ENCODE results near the gene ABHD15. TPM values are rescaled to one million over a fixed set of nuclear protein-coding genes. Genes with fewer than 3 reads are reported as not detected.
A peak's percentile ranks its signal among the peaks of the same experiment; 100 is the strongest.

ABHD15 gene
- total RNA-seq, 1 experiment from 2014 or later = 12.9 TPM

GRCh38 chr17:29557739-29558116 lies 9.1 kb downstream of the ABHD15 start:
- POLR2A ChIA-PET (ENCODE audit: unreplicated experiment) = interaction anchor here (0.6 kb wide), 1 partner anchor 263 kb away, joined by 3 read pairs; the partner anchor contains the start of gene NUFIP2
- TF ChIP-seq, protein P1, sequence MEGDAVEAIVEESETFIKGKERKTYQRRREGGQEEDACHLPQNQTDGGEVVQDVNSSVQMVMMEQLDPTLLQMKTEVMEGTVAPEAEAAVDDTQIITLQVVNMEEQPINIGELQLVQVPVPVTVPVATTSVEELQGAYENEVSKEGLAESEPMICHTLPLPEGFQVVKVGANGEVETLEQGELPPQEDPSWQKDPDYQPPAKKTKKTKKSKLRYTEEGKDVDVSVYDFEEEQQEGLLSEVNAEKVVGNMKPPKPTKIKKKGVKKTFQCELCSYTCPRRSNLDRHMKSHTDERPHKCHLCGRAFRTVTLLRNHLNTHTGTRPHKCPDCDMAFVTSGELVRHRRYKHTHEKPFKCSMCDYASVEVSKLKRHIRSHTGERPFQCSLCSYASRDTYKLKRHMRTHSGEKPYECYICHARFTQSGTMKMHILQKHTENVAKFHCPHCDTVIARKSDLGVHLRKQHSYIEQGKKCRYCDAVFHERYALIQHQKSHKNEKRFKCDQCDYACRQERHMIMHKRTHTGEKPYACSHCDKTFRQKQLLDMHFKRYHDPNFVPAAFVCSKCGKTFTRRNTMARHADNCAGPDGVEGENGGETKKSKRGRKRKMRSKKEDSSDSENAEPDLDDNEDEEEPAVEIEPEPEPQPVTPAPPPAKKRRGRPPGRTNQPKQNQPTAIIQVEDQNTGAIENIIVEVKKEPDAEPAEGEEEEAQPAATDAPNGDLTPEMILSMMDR (conservative IDR thresholded peaks at IDR 0.05) = no peak
- Histone ChIP-seq H3K27me3 (ENCODE audit: insufficient read depth, low read depth) (no peaks in the 10 kb centered on the region), H4K20me1 (ENCODE audit: insufficient read depth) (0 out of 2 replicates have a peak, but pooled peaks cover 4% of the 10 kb centered on the region), H3K27ac (no peak overlapping the region), H3K9me2 (ENCODE audit: insufficient read depth) (no peaks in the 10 kb centered on the region), H2AFZ (no peak overlapping the region), H3K36me3 (ENCODE audit: low read depth) (no peaks in the 10 kb centered on the region; the same call in 1 of the 2 replicates), H3K4me2 (no peak overlapping the region), H3K4me1 (replicated peaks; ENCODE audit: insufficient read depth) (peaks cover 14% of the 10 kb centered on the region), H3K9me3 (ENCODE audit: insufficient read depth, low read depth) (no peaks in the 10 kb centered on the region), H3K79me2 (ENCODE audit: low read depth) (no peaks in the 10 kb centered on the region), H3K4me3 (no peak overlapping the region), H3F3A (ENCODE audit: insufficient read depth, low read depth) (peaks cover 22% of the 10 kb centered on the region; the same call in 1 of the 2 replicates)
- CTCF ChIA-PET = no interaction called here
- no TSS peak for BruUV-seq (replicated peaks)
- intact Hi-C loops (cut with micrococcal nuclease; ENCODE audit: unreplicated experiment) = no loop called here
- no peak for DNase-seq

- CTCF ChIA-PET = no interaction called here
- H3K4me1 ChIP-seq (replicated peaks; ENCODE audit: insufficient read depth) = peaks cover 14% of the 10 kb centered on the region
- no TSS peak for BruUV-seq (replicated peaks)
- POLR2A ChIA-PET (ENCODE audit: unreplicated experiment) = interaction anchor here (0.6 kb wide), 1 partner anchor 263 kb away, joined by 3 read pairs; the partner anchor contains the start of gene NUFIP2
- H3K36me3 ChIP-seq (ENCODE audit: low read depth) = no peaks in the 10 kb centered on the region
- no peaks in the 10 kb centered on the region for H3K9me2 ChIP-seq (ENCODE audit: insufficient read depth)
- intact Hi-C loops (cut with micrococcal nuclease; ENCODE audit: unreplicated experiment) = no loop called here
- 0 out of 2 replicates have a peak, but pooled peaks cover 4% of the 10 kb centered on the region for H4K20me1 ChIP-seq (ENCODE audit: insufficient read depth)
- H3K9me3 ChIP-seq (ENCODE audit: insufficient read depth, low read depth) = no peaks in the 10 kb centered on the region
- H3K4me2 ChIP-seq = no peak overlapping the region
- TF ChIP-seq EZH2 (IDR thresholded peaks at IDR 0.05; ENCODE audit: low read depth) = no peak
- TF ChIP-seq, protein P1 (conservative IDR thresholded peaks at IDR 0.05) = no peak
- H2AFZ ChIP-seq = no peak overlapping the region
- H3K27ac ChIP-seq = no peak overlapping the region
- H3K27me3 ChIP-seq (ENCODE audit: insufficient read depth, low read depth) = no peaks in the 10 kb centered on the region
- H3K79me2 ChIP-seq (ENCODE audit: low read depth) = no peaks in the 10 kb centered on the region
- peaks cover 22% of the 10 kb centered on the region; the same call in 1 of the 2 replicates for H3F3A ChIP-seq (ENCODE audit: insufficient read depth, low read depth)
- H3K4me3 ChIP-seq = no peak overlapping the region
- peak in 1 of 2 experiments; percentile 52 for DNase-seq
These were observed 9.6 kb downstream of the ABHD15 start for GRCh38 chr17:29557085-29557738.

- Histone ChIP-seq H3K27me3 (ENCODE audit: insufficient read depth, low read depth) (no peaks in the 10 kb centered on the region), H3K9me3 (ENCODE audit: insufficient read depth, low read depth) (no peaks in the 10 kb centered on the region), H4K20me1 (ENCODE audit: insufficient read depth) (0 out of 2 replicates have a peak, but pooled peaks cover 4% of the 10 kb centered on the region), H3K4me2 (no peak overlapping the region), H3K4me1 (replicated peaks; ENCODE audit: insufficient read depth) (peaks cover 14% of the 10 kb centered on the region), H3K27ac (no peak overlapping the region), H3K4me3 (no peak overlapping the region), H3K79me2 (ENCODE audit: low read depth) (no peaks in the 10 kb centered on the region), H3K9me2 (ENCODE audit: insufficient read depth) (no peaks in the 10 kb centered on the region), H2AFZ (no peak overlapping the region), H3K36me3 (ENCODE audit: low read depth) (no peaks in the 10 kb centered on the region), H3F3A (ENCODE audit: insufficient read depth, low read depth) (peaks cover 21% of the 10 kb centered on the region; the same call in 1 of the 2 replicates)
- no peak for DNase-seq
- ChIA-PET POLR2A (ENCODE audit: unreplicated experiment) (no interaction called here), CTCF (interaction anchor here (0.6 kb wide), 1 partner anchor 800 kb away, joined by 3 read pairs; no protein-coding TSS in a partner anchor)
- TF ChIP-seq, protein P1 (conservative IDR thresholded peaks at IDR 0.05) = no peak
- no peak for TF ChIP-seq EZH2 (IDR thresholded peaks at IDR 0.05; ENCODE audit: low read depth)
- intact Hi-C loops (cut with micrococcal nuclease; ENCODE audit: unreplicated experiment) = no loop called here
- no TSS peak for BruUV-seq (replicated peaks)
These were observed 11.0 kb downstream of the ABHD15 start for GRCh38 chr17:29555840-29556239.

All from PC-9 (cell line).